AG04449 (cell line): Measurements from ENCODE around the gene FBXW8.

Source experiments
- CTCF ChIA-PET: fragments of 350-600 bp; formaldehyde crosslinking; extraction: SDS; loops from one replicate; lab custom pipeline; 2021; ENCODE audit warnings: antibody characterized with exemption; lab: Yijun Ruan, JAX
- POLR2A ChIA-PET: fragments of 400-600, 350-600 bp; formaldehyde crosslinking; extraction: SDS; loops from one replicate; lab custom pipeline; 2020; ENCODE audit warnings: antibody characterized with exemption, inconsistent platforms; lab: Yijun Ruan, JAX
- DNase-seq: peaks from one replicate; pipeline ENCODE4 v3.0.0-alpha.2; 2010; ENCODE audit warnings: low read depth, low spot score
- H3K4me3 ChIP-seq: 2 replicates; pipeline ENCODE4 v1.5.1; 2011; ENCODE audit warnings: low read depth, mild to moderate bottlenecking, control low read depth, low read length
- TF ChIP-seq, protein P1 (sequence below): IDR thresholded peaks from one replicate; pipeline ENCODE4 v1.5.1; 2011; ENCODE audit warnings: mild to moderate bottlenecking, moderate library complexity, low read length, control low read depth, inconsistent platforms; ENCODE audit not compliant: insufficient read depth; ENCODE audit errors: missing control alignments

FBXW8 gene

DNA sequence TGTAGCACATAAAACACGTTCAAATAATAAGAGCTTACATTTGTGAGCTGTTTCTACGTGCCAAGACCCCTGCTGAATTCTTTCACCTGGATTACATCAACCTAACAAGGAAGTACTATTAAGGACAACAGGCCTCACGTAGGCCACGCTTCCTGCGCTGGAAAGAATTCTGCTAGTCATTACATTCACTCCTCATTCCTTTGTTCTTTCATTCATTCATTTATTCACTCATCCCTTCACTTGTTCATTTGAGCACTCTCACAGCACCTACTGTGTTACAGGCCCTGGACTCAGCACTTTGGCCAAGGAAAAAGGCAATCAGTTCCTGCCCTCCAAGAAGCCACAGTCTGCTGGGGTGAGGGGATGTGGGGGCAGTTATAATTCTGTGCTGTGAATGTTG lies 160.3 kb downstream of the FBXW8 start:
- no peak for DNase-seq
- ChIA-PET POLR2A (no interaction called here), CTCF (no interaction called here)
- no peak overlapping the region for H3K4me3 ChIP-seq
- TF ChIP-seq, protein P1, sequence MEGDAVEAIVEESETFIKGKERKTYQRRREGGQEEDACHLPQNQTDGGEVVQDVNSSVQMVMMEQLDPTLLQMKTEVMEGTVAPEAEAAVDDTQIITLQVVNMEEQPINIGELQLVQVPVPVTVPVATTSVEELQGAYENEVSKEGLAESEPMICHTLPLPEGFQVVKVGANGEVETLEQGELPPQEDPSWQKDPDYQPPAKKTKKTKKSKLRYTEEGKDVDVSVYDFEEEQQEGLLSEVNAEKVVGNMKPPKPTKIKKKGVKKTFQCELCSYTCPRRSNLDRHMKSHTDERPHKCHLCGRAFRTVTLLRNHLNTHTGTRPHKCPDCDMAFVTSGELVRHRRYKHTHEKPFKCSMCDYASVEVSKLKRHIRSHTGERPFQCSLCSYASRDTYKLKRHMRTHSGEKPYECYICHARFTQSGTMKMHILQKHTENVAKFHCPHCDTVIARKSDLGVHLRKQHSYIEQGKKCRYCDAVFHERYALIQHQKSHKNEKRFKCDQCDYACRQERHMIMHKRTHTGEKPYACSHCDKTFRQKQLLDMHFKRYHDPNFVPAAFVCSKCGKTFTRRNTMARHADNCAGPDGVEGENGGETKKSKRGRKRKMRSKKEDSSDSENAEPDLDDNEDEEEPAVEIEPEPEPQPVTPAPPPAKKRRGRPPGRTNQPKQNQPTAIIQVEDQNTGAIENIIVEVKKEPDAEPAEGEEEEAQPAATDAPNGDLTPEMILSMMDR: no peak

DNA sequence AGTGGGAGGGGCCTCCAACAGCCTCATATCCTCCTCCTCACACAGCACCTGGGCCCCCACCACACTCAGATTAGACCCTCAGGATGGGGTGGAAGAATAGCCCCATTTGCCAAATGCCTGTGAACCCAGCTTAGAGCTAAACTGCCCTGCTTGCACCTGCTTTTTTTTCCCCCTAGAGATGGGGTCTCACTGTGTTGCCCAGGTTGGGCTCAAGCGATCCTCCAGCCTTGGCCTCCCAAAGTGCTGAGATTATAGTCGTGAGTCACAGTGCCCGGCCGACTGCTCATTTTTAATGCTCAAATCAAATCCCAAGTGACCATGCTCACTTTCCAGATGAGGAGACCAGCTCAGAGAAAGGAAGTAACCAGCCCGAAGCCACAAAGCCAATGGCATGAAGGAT lies 161.4 kb downstream of the FBXW8 start:
- TF ChIP-seq, protein P1: no peak
- POLR2A ChIA-PET: no interaction called here
- CTCF ChIA-PET: no interaction called here
- H3K4me3 ChIP-seq: no peak overlapping the region
- DNase-seq: no peak

DNA sequence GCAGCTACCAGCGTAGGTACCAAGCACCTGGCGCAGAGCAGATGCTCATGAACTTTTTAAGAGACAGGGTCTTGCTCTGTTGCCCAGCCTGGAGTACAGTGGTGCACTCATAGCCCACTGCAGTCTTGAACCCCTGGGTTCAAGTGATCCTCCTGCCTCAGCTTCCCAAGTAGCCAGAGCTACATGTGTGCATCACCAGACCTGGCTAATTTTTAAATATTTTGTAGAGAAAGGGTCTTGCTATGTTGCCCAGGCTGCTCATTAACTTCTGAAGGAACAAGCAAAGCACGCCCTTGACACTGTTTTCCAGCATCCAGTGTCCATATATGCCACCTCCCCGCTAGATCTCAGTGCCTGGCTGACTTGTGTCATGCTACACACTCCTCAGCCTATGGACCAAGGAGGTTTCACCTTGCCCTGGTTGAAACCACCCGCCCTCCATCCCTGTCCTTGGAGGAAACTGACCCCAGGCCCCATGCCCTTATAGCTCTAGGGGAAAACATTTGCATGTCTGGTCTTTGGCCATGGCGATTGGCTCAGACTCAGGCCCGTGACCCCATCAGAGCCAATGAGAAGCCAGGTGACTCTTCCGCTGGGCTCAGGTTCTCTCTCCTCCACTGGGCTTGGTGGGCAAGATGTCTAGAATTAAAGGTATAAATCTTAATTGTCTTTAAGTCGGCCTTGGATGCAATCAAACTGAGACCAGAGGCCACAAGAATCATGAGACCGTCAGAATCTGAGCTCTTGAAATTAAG lies 162.2 kb downstream of the FBXW8 start:
- CTCF ChIA-PET: no interaction called here

DNA sequence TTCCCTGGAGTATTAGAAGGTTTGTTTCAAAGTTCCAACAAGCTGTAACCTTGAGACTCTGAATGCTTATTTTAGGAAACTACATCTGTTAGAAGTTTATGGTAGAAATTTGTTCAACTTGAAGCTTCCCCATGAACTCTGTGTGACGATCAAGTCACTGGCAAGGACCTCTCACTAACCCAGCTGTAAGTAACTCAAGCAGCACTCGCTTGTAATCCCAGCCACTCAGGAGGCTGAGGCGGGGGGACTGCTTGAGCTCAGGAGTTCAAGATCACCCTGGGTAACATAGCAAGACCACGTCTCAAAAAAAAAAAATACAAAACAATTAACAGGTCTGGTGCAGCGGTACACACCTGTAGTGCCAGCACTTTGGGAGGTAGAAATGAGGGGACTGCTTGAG lies 162.9 kb downstream of the FBXW8 start:
- ChIA-PET POLR2A (interaction anchor here (0.7 kb wide), 1 partner anchor 1256 kb away, joined by 4 read pairs; no protein-coding TSS in a partner anchor), CTCF (no interaction called here)
- DNase-seq: no peak
- no peak overlapping the region for H3K4me3 ChIP-seq
- TF ChIP-seq, protein P1: no peak

More for the DNA sequence above, 162.2 kb downstream of the FBXW8 start:
- no peak overlapping the region for H3K4me3 ChIP-seq
- DNase-seq: no peak
- TF ChIP-seq, protein P1: no peak
- POLR2A ChIA-PET: no interaction called here

DNA sequence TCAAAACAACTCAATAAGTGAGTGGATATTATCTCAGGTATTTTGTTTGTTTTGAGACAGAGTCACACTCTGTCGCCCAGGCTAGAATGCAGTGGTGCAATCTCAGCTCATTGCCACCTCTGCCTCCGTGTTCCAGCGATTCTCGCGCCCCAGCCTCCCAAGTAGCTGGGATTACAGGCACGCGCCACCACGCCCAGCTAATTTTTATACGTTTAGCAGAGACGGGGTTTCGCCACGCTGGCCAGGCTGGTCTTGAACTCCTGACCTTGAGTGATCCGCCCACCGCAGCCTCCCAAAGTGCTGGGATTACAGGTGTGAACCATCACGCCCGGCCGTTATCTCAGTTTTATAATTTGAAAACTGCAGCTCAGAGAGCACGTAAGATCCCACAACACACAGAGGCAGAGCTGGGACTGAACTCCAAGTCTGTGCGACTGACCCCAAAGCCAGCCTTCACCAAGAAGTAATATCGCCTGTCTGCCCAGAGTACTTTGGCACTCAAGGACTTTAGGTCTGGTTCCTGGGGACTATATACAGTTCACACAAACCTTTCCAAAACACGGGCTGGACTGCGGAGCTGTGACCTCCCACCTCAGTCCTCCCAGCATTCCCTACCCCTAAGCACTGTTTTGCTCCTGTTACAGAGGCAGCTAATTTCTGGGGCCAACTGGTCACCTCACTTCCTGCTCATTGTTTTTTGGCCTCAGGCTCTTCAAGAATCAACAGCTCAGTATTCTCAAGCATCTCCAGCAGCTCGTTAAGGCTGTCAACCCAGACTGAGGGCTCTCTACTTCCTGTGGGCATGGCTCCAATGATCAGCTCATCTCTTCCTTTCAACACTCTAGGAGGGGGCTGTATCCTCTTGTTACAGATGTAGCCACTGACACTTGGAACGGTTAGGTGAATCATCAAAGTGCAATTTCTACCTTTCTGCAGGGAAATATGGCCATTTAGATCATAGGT lies 165.9 kb downstream of the FBXW8 start:
- TF ChIP-seq, protein P1: no peak
- POLR2A ChIA-PET: no interaction called here
- no peak for DNase-seq
- no peak overlapping the region for H3K4me3 ChIP-seq
- CTCF ChIA-PET: no interaction called here

DNA sequence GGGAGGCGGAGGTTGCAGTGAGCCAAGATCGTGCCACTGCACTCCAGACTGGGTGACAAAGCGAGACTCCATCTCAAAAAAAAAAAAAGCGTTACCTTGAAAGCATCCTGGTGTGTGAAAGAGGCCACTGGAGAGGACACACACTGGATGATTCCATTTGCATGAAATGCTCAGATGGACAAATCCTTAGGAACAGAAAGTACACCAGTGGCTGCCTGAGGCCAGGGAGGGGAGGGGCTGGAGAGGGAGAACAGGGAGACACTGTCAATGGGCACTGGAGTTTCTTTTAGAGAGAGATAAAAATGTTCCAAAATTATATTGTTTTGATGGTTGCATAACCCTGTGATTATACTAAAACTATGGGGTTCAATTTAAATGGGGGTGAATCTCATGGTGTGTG lies 168.7 kb downstream of the FBXW8 start:
- POLR2A ChIA-PET: no interaction called here
- DNase-seq: no peak
- TF ChIP-seq, protein P1: no peak
- H3K4me3 ChIP-seq: no peak overlapping the region
- CTCF ChIA-PET: no interaction called here
